Measurements from ENCODE around the gene NCOA3.

Gene NCOA3

DNA sequence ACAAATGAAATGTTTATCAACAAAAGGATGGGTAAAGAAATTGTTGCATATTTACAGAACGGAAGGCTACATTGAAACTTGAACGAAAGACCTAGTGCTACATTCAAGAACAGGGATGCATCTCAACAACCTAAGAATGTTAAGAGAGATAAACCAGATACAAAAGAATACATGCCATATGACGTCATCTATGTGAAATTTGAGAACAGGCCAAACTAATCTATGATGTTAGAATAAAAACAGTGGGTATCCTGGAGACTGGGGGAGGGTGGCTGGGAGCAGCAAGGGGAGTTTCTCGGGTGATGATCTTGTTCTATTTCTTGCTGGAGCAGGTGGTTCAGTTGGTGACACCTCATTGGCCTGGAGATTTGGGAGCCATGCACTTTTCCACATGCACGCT is 202.1 kb downstream of the NCOA3 start:
- TF ChIP-seq, protein P1, sequence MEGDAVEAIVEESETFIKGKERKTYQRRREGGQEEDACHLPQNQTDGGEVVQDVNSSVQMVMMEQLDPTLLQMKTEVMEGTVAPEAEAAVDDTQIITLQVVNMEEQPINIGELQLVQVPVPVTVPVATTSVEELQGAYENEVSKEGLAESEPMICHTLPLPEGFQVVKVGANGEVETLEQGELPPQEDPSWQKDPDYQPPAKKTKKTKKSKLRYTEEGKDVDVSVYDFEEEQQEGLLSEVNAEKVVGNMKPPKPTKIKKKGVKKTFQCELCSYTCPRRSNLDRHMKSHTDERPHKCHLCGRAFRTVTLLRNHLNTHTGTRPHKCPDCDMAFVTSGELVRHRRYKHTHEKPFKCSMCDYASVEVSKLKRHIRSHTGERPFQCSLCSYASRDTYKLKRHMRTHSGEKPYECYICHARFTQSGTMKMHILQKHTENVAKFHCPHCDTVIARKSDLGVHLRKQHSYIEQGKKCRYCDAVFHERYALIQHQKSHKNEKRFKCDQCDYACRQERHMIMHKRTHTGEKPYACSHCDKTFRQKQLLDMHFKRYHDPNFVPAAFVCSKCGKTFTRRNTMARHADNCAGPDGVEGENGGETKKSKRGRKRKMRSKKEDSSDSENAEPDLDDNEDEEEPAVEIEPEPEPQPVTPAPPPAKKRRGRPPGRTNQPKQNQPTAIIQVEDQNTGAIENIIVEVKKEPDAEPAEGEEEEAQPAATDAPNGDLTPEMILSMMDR (IDR thresholded peaks at IDR 0.05; ENCODE audit: low read depth, low read length) = no peak
- DNase-seq (ENCODE audit: extremely low read depth, low read depth) = no peak

DNA sequence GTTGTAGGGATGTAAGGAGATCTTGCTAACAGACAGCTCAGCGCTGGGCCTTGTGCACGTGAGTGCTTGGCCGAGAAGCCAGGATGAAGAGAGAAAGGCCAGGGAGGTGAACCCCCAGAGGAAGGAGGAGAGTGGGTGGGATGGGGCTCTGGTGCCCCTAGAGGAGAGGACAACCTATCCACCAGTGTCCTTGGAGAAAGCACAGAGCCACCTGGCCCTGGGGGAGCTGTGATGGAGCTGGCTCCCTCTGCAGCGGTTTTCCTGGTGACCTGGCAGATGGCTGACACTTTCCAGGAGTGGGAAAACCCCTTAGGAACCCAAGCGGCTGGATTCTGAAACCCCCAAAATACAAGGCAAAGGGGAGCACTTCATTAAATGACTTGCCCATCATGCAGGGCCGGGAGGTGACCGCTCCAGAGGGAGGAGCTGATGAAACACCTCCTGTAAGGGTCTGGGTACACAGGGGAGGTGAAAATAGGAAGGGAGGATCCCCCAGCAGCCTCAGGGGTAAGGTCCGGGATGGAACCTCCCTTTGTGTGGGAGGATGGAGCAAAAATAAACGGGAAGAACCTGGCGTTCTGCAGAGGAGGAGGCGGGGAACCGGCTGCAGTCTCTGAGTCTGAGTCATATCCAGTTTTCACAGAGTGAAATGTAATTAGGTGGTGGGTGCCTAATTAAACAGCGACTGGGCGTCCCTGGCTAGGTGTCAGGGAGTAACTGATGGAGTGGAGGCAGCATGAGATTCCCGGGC is 203.2 kb downstream of the NCOA3 start:
- no peak for DNase-seq (ENCODE audit: extremely low read depth, low read depth)
- TF ChIP-seq, protein P1 (IDR thresholded peaks at IDR 0.05; ENCODE audit: low read depth, low read length) = no peak

DNA sequence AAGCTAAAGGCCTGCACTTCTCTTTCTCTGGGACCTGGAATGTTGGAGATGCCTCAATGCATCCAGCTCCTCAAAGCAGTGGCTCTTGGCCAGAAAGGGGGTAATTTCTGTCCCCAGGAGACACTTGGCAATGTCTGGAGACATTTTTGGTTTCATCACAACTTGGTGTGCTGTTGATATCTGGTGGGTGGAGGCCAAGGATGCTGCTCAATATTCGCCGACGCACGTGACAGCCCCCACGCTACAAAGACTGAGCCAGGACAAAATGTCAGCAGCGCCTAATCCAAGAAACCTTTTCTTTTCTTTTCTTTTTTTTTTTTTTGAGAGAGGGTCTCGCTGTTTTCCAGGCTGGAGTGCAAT is 203.8 kb downstream of the NCOA3 start:
- no peak for DNase-seq (ENCODE audit: extremely low read depth, low read depth)
- TF ChIP-seq, protein P1 (IDR thresholded peaks at IDR 0.05; ENCODE audit: low read depth, low read length) = no peak

DNA sequence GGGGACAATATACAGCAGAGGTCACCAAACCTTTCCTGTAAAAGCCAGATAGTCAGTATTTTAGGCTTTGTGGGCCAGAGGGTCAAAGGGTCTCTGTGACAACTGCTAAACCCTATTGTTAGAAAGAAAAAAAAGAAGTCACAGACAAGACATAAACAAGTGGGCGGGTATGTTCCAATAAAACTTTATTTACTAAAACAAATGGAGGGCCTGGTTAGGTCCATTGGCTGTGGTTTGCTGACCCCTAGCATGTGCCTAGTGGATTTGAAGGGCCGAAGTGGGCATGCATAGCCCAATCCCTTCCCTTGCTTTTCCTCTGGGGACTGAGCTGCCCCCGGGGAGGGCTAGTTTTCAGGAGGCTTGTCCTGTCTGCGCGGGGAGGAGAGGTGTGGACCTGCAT is 204.7 kb downstream of the NCOA3 start:
- no peak for DNase-seq (ENCODE audit: extremely low read depth, low read depth)
- TF ChIP-seq, protein P1 (IDR thresholded peaks at IDR 0.05; ENCODE audit: low read depth, low read length) = no peak

All from AG09319 (cell line).